Measurements from ENCODE around the gene TXN. TPM values are rescaled to one million over a fixed set of nuclear protein-coding genes. Genes with fewer than 3 reads are reported as not detected.
"Not testable (repeated sequence)": the region's sequence is repeated elsewhere in the genome, so short reads cannot be mapped to it uniquely, and the experiment has no call there.

The TXN gene
- total RNA-seq, 4 donors from 2014 or later: 97.6 to 295 (median 124) TPM

DNA sequence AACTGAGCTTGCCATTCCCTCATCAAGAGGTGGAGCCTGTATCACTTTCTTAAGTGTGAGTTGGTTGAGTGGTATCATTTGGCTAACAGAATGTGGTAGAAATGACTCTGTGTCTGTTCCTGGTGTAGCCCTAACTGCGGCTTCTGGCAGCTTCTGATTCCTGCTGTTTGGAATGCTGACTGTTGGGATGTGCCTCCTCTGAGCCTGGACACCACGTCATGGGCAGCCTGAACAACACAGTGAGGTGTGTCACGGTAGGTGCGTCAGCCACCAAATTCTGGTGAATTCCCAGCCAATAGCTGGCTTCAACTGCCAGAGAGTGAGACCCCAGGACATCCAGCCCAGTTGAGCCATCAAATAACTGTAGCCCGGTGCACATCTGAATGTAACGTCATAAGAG, 42.2 kb downstream of the TXN start:
- no peaks in the 10 kb centered on the region for H3K4me1 ChIP-seq
- no peak overlapping the region for H3K27ac ChIP-seq
- H3K36me3 ChIP-seq: no peaks in the 10 kb centered on the region
- no peak overlapping the region for H3K4me3 ChIP-seq
- intact Hi-C loops (cut with DNase I; ENCODE audit: low total_unique reads): loop anchor here (10.0 kb wide), 1 partner anchor 309 kb away; no protein-coding TSS in a partner anchor
- no peaks in the 10 kb centered on the region for H3K9me3 ChIP-seq
- H3K27me3 ChIP-seq: no peaks in the 10 kb centered on the region
- TF ChIP-seq POLR2A (IDR thresholded peaks at IDR 0.05): no peak
- TF ChIP-seq, protein P1, sequence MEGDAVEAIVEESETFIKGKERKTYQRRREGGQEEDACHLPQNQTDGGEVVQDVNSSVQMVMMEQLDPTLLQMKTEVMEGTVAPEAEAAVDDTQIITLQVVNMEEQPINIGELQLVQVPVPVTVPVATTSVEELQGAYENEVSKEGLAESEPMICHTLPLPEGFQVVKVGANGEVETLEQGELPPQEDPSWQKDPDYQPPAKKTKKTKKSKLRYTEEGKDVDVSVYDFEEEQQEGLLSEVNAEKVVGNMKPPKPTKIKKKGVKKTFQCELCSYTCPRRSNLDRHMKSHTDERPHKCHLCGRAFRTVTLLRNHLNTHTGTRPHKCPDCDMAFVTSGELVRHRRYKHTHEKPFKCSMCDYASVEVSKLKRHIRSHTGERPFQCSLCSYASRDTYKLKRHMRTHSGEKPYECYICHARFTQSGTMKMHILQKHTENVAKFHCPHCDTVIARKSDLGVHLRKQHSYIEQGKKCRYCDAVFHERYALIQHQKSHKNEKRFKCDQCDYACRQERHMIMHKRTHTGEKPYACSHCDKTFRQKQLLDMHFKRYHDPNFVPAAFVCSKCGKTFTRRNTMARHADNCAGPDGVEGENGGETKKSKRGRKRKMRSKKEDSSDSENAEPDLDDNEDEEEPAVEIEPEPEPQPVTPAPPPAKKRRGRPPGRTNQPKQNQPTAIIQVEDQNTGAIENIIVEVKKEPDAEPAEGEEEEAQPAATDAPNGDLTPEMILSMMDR (IDR thresholded peaks at IDR 0.05): no peak
- DNase-seq: no peak

DNA sequence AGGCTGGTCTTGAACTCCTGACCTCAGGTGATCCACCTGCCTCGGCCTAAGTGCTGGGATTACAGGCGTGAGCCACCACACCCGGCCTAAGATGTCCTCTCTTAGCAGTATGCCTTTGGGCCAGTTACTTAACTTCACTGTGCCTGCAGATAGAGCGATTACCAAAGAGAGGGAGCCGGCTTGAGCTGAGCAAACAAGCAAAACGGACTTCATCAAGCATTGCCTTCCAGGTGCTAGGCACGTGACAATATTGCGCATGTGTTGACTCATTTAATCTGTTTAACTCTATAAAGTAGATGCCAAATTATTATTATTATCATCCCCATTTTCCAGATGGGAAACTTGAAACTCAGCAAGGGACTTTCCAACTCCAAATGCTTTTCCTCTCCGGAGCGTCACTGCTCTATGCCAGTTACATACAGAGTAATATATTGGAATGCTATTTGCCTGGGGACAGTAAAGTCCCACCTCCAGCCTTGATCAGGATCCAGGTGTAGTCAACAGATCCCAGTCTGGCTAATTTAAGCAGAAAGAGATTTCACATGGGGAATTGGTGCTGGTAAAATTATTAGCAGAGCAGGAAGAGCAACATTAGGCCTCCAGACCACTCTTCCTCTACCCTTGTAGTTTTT, 42.8 kb downstream of the TXN start:
- intact Hi-C loops (cut with DNase I; ENCODE audit: low total_unique reads): loop anchor here (10.0 kb wide), 1 partner anchor 309 kb away; no protein-coding TSS in a partner anchor
- Histone ChIP-seq H3K27ac (no peak overlapping the region), H3K4me1 (no peaks in the 10 kb centered on the region), H3K9me3 (no peaks in the 10 kb centered on the region), H3K4me3 (no peak overlapping the region), H3K36me3 (no peaks in the 10 kb centered on the region), H3K27me3 (no peaks in the 10 kb centered on the region)
- DNase-seq: no peak
- no peak for TF ChIP-seq POLR2A (IDR thresholded peaks at IDR 0.05)
- TF ChIP-seq, protein P1 (IDR thresholded peaks at IDR 0.05): no peak

DNA sequence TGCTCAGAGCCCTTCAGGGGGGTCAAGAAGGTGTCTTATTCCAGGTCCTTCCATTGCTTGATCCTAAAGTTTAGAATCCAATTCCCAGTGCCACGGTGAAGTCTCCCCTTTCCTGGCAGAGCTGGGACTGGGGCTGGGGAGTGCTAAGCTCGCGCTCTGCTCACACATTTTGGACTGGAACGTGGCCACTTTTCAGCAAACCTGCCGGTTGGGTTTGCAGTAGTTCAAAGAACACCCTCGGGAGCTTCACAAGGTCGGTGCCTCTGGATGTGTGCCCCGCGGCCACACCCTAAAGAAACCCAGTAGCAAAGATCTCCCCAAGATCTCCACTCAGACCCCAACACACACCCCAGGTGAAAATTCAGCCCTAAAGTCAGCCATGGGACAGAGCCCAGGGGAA, 48.3 kb downstream of the TXN start, which contains the start of gene C9orf152:
C9orf152 (minus strand) TSS at position 129 of the 400 bp plus-strand sequence. CDS start 580 bp downstream, outside the sequence.
- H3K9me3 ChIP-seq: no peaks in the 10 kb centered on the region
- no peak for TF ChIP-seq POLR2A (IDR thresholded peaks at IDR 0.05)
- TF ChIP-seq, protein P1 (IDR thresholded peaks at IDR 0.05): no peak
- no peak for DNase-seq
- no peaks in the 10 kb centered on the region for H3K4me1 ChIP-seq
- no peaks in the 10 kb centered on the region for H3K27me3 ChIP-seq
- no peaks in the 10 kb centered on the region for H3K36me3 ChIP-seq
- H3K27ac ChIP-seq: no peak within 1 kb of the TSS
- H3K4me3 ChIP-seq: no peak within 1 kb of the TSS
- intact Hi-C loops (cut with DNase I; ENCODE audit: low total_unique reads): no loop called here

DNA sequence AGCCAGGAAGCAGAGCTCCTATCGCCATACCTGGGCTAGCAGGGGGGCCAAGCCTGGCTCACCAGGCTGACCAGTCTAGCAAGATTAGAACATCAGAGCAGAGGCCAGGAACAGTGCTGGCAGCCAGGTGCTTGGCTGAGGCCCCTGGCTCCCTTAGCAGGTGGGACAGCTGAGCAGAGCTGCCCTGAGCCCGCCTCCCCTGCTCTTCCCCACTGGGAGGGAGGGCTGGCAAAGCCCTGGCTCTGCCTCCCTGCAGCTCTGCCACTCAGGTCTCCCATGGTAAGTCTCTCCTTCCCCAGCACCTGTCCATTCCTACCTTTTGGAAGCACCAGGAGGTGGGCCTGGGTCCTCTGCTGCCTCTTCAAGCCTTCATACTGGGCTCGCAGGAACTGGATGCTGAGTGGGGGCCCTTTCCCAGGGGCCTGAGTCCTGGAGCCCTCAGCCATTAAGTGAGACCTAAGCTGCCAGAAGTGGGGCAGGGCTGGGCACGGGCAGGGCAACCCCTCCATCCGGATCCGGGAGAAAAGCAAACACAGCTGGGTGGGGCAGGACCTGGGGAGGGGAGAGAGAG, 49.2 kb downstream of the TXN start:
- no peaks in the 10 kb centered on the region for H3K9me3 ChIP-seq
- intact Hi-C loops (cut with DNase I; ENCODE audit: low total_unique reads): no loop called here
- TF ChIP-seq, protein P1 (IDR thresholded peaks at IDR 0.05): no peak
- no peak for TF ChIP-seq POLR2A (IDR thresholded peaks at IDR 0.05)
- H3K27me3 ChIP-seq: no peaks in the 10 kb centered on the region
- H3K4me3 ChIP-seq: no peak overlapping the region
- H3K27ac ChIP-seq: no peak overlapping the region
- H3K4me1 ChIP-seq: no peaks in the 10 kb centered on the region
- H3K36me3 ChIP-seq: no peaks in the 10 kb centered on the region
- no peak for DNase-seq

DNA sequence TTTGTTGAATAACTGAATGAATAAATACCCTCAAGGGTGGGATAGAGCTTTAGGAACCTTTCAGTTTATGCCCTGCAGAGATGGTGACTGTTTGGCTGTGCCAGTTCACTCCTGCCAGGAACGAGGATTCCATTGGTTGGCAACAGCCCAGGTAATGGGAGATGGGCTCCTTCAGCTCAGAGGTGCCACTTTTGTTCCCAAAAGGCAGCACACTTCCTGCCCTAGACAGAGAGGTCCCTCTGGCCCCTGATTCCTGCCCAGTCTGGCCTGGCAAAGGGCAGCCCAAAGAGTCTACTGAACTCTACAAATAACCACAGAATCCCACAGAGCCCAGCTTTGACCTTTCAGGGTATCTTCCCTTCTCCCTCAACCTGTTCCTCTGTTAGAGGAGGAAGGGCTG, 49.9 kb downstream of the TXN start:
- Histone ChIP-seq H3K27me3 (no peaks in the 10 kb centered on the region), H3K9me3 (no peaks in the 10 kb centered on the region), H3K27ac (no peak overlapping the region), H3K4me1 (no peaks in the 10 kb centered on the region), H3K4me3 (no peak overlapping the region), H3K36me3 (no peaks in the 10 kb centered on the region)
- TF ChIP-seq, protein P1 (IDR thresholded peaks at IDR 0.05): no peak
- TF ChIP-seq POLR2A (IDR thresholded peaks at IDR 0.05): no peak
- intact Hi-C loops (cut with DNase I; ENCODE audit: low total_unique reads): no loop called here
- DNase-seq: no peak

DNA sequence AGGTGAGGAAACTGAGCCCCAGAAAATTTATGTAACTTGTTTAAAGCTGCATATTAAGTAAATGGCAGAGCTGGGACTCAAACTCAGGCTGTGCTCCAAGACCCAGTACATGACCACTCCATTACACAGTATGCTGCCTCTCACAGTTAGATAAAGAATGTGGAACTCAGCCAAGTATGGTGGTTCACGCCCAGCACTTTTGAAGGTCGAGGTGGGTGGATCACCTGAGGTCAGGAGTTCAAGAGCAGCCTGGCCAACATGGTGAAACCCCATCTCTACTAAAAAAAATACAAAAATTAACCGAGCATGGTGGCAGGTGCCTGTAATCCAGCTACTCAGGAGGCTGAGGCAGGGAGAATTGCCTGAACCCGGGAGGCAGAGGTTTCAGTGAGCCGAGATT, 50.7 kb downstream of the TXN start:
- intact Hi-C loops (cut with DNase I; ENCODE audit: low total_unique reads); H3K4me3 ChIP-seq: not testable (repeated sequence)

More for the DNA sequence above, 50.7 kb downstream of the TXN start:
- H3K27ac ChIP-seq, H3K27me3 ChIP-seq, H3K4me1 ChIP-seq, DNase-seq, H3K36me3 ChIP-seq, H3K9me3 ChIP-seq: not testable (repeated sequence)

Measured in uterus (tissue), 4 donors.